ENCODE results near the gene UBAC2.

DNA sequence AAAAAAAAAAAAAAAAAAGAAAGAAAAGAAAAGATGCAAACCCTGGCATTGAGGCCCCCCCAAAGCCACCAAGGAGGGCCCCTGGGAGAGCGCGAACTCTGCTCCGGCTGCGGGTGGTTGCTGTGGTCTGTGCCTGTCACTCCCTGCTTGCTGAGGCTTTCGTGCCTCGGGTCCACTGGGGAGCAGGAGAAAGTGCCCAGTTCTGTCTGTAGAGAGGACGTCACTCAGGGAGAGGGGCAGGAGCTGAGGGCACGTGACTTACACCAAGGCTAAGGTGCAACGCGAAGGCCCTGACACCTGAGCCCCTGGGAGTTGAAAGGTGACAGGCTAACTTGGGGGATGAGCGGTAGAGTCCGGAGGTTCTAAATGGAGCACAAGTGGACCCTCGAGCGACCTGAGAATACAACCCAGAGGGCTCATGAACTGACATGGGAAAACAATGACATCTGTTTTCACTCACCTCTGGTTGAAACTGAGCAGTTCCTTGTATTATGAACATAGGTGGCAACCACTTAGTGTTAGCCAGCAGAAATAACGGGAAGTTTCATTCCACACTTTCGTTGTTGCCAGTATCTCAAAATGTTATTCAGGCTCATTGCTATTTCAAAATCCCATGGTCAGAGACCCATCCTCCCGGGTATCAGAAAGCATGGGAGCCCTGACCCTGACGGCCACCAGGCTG, 231.4 kb downstream of the UBAC2 start:
- no peak for TF ChIP-seq POLR2A (IDR thresholded peaks at IDR 0.05)
- TF ChIP-seq, protein P1, sequence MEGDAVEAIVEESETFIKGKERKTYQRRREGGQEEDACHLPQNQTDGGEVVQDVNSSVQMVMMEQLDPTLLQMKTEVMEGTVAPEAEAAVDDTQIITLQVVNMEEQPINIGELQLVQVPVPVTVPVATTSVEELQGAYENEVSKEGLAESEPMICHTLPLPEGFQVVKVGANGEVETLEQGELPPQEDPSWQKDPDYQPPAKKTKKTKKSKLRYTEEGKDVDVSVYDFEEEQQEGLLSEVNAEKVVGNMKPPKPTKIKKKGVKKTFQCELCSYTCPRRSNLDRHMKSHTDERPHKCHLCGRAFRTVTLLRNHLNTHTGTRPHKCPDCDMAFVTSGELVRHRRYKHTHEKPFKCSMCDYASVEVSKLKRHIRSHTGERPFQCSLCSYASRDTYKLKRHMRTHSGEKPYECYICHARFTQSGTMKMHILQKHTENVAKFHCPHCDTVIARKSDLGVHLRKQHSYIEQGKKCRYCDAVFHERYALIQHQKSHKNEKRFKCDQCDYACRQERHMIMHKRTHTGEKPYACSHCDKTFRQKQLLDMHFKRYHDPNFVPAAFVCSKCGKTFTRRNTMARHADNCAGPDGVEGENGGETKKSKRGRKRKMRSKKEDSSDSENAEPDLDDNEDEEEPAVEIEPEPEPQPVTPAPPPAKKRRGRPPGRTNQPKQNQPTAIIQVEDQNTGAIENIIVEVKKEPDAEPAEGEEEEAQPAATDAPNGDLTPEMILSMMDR (IDR thresholded peaks at IDR 0.05 in 8 of 11, conservative IDR thresholded peaks at IDR 0.05 in 3 of 11) = no peak

Data from spleen (tissue), 7 donors.